ENCODE measurements around the gene ATP2A3. TPM values are rescaled to one million over a fixed set of nuclear protein-coding genes. Genes with fewer than 3 reads are reported as not detected.

The ATP2A3 gene
- total RNA-seq, 2 donors from 2014 or later = 16.3 to 44.5 TPM

DNA sequence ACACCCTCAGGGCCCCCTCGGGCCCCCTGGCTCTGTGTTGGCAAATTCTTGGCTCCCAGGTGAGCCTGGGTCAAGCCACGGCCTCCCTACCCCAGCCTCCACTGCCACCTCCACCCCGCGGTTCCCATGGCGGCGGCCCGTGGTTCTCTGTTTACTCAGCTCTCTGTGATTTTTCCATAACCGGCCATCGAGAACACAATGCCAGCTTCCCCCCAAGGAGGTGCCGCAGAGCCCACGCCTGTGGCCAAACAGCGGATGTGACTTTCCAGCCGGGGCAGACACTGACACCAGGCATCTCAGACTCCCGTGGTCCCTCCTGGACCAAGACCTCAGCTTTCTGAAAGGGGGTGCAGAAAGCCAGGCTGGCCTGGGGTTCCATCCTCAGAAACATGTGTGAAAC lies 21.6 kb upstream of the ATP2A3 start:
- H3K4me3 ChIP-seq = no peak overlapping the region
- H3K27me3 ChIP-seq (replicated peaks; ENCODE audit: insufficient read depth) = no peaks in the 10 kb centered on the region
- no peaks in the 10 kb centered on the region for H3K4me1 ChIP-seq (replicated peaks)
- TF ChIP-seq, protein P1, sequence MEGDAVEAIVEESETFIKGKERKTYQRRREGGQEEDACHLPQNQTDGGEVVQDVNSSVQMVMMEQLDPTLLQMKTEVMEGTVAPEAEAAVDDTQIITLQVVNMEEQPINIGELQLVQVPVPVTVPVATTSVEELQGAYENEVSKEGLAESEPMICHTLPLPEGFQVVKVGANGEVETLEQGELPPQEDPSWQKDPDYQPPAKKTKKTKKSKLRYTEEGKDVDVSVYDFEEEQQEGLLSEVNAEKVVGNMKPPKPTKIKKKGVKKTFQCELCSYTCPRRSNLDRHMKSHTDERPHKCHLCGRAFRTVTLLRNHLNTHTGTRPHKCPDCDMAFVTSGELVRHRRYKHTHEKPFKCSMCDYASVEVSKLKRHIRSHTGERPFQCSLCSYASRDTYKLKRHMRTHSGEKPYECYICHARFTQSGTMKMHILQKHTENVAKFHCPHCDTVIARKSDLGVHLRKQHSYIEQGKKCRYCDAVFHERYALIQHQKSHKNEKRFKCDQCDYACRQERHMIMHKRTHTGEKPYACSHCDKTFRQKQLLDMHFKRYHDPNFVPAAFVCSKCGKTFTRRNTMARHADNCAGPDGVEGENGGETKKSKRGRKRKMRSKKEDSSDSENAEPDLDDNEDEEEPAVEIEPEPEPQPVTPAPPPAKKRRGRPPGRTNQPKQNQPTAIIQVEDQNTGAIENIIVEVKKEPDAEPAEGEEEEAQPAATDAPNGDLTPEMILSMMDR (IDR thresholded peaks at IDR 0.05) = no peak
- TF ChIP-seq POLR2A (IDR thresholded peaks at IDR 0.05) = no peak
- no peak for TF ChIP-seq POLR2AphosphoS5 (IDR thresholded peaks at IDR 0.05)
- no peaks in the 10 kb centered on the region for H3K36me3 ChIP-seq
- no peak for DNase-seq (ENCODE audit: low spot score)
- WGBS = 41% methylated on average over 13 of the region's 14 CpGs
- no peak overlapping the region for H3K27ac ChIP-seq
- H3K9me3 ChIP-seq = no peaks in the 10 kb centered on the region
- intact Hi-C loops (cut with DNase I) = no loop called here

DNA sequence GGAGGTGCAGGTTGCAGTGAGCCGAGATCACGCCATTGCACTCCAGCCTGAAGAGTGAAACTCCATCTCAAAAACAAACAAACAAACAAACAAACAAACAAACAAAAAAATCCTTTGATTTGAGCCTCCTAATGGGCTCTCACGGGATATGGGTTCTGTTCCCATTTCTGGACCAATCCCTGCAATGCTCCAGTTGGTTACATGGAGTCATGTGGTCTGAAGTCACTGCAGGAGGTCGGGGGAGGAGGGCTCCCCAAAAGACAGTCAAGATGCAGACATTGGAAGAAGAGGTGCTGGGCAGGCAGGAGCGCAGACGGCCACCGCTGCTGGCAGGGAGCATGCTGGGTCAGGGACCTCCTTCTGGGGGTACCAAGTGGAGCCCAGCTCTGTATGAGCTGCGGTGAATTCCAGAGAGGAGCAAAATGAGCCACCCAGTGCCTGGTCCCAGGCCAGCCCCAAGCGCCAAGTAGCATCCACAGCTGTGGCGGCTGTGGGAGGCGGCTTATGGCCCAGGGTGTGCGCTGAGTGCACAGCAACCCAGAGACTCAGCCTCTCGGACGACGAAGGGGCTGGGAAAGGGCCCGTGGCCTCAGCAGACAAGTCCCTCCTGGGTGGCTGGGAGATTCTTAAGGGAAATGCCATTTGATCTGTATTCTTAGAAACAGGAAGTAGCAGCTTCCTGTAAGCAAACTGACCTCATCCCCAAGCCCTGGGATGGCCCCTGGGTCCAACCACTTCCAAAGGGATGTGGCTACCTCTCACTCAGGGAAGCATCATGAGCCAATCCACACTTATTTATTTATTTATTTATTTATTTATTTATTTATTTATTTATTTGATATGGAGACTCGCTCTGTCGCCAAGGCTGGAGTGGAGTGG lies 19.6 kb upstream of the ATP2A3 start:
- H3K27me3 ChIP-seq (replicated peaks; ENCODE audit: insufficient read depth) = no peaks in the 10 kb centered on the region
- WGBS = 83% methylated on average over 18 of the region's 18 CpGs
- H3K9me3 ChIP-seq = no peaks in the 10 kb centered on the region
- H3K4me3 ChIP-seq = no peak overlapping the region
- no peaks in the 10 kb centered on the region for H3K36me3 ChIP-seq
- intact Hi-C loops (cut with DNase I) = no loop called here
- DNase-seq (ENCODE audit: low spot score) = no peak
- H3K27ac ChIP-seq = no peak overlapping the region
- H3K4me1 ChIP-seq (replicated peaks) = no peaks in the 10 kb centered on the region
- TF ChIP-seq, protein P1 (IDR thresholded peaks at IDR 0.05) = no peak
- TF ChIP-seq POLR2AphosphoS5 (IDR thresholded peaks at IDR 0.05) (no peak), POLR2A (IDR thresholded peaks at IDR 0.05) (no peak)

DNA sequence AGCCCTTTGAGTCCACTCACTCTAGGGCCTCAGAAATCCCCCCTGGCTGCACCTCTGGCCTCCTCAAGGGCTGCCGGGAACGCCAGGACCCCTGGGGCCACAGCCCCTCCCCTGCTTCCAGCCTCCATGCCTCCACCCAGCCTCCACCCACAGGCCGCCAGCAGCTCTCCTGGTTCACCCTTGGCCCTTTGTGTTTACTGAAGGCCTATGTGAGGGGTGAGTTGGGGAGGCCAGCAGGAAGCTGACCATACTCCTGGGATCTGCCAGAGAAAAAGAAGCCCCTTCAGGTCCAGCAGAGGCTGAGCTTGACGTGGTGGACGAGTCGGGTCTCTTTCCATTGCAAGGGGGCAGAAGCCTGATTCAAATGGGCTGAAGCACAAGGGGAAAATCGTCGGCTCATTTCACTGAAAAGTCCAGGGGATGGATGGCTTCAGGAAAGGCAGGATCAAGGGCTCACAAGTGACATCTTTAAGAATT lies 18.3 kb upstream of the ATP2A3 start:
- Histone ChIP-seq H3K27me3 (replicated peaks; ENCODE audit: insufficient read depth) (no peaks in the 10 kb centered on the region), H3K4me1 (replicated peaks) (no peaks in the 10 kb centered on the region), H3K4me3 (no peak overlapping the region), H3K36me3 (no peaks in the 10 kb centered on the region), H3K9me3 (no peaks in the 10 kb centered on the region), H3K27ac (no peak overlapping the region)
- intact Hi-C loops (cut with DNase I) = no loop called here
- TF ChIP-seq, protein P1 (IDR thresholded peaks at IDR 0.05) = no peak
- TF ChIP-seq POLR2AphosphoS5 (IDR thresholded peaks at IDR 0.05) (no peak), POLR2A (IDR thresholded peaks at IDR 0.05) (no peak)
- DNase-seq (ENCODE audit: low spot score) = no peak
- WGBS = 94% methylated on average over 8 of the region's 8 CpGs

DNA sequence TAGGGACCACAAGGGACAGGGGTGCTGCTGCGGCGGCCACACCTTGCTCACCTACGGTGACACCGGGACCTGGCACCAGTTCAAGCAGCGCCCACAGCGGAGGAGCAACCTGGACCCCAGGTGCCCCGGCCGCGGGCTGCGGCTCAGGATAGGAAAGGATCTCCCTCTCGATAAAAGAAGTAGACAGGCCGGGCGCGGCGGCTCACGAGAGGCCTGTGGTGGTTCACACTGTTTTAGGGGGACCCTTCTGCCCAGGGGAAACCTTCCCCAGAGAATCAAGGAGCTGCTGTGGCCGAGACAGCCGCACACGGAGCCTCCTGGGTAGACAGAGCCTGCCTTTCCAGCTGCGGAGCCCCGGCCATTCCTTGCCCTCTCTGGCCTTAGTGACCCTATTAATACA lies 17.9 kb upstream of the ATP2A3 start:
- no peaks in the 10 kb centered on the region for H3K27me3 ChIP-seq (replicated peaks; ENCODE audit: insufficient read depth)
- H3K27ac ChIP-seq = no peak overlapping the region
- no peak overlapping the region for H3K4me3 ChIP-seq
- TF ChIP-seq, protein P1 (IDR thresholded peaks at IDR 0.05) = no peak
- TF ChIP-seq POLR2AphosphoS5 (IDR thresholded peaks at IDR 0.05) = no peak
- TF ChIP-seq POLR2A (IDR thresholded peaks at IDR 0.05) = no peak
- no peak for DNase-seq (ENCODE audit: low spot score)
- WGBS = 86% methylated on average over 21 of the region's 21 CpGs
- no peaks in the 10 kb centered on the region for H3K9me3 ChIP-seq
- intact Hi-C loops (cut with DNase I) = no loop called here
- H3K4me1 ChIP-seq (replicated peaks) = peaks cover 3% of the 10 kb centered on the region
- no peaks in the 10 kb centered on the region for H3K36me3 ChIP-seq

DNA sequence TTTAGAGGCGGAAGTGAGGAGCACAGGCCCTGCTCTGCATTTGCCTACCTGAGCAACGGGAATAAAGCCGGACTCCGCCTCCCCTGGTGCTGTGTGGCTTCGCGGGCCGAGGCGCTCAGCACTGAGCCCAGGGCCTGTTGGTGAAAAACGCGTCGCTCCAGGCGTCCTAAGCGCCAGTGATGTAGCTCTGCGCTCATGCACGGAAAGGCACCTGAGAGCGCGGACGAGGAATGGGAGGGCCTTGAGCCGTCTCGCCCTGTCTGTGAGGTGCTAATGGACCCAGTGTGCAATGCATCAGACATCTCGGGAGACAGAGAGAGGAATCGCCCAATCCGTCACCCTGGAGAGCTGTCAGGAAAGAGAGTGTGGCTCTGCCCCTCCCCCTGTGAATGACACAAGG lies 17.2 kb upstream of the ATP2A3 start:
- Histone ChIP-seq H3K4me3 (no peak overlapping the region), H3K9me3 (no peaks in the 10 kb centered on the region), H3K36me3 (no peaks in the 10 kb centered on the region), H3K4me1 (replicated peaks) (peaks cover 7% of the 10 kb centered on the region), H3K27me3 (replicated peaks; ENCODE audit: insufficient read depth) (no peaks in the 10 kb centered on the region), H3K27ac (no peak overlapping the region)
- intact Hi-C loops (cut with DNase I) = no loop called here
- DNase-seq (ENCODE audit: low spot score) = no peak
- TF ChIP-seq POLR2A (IDR thresholded peaks at IDR 0.05) = no peak
- TF ChIP-seq, protein P1 (IDR thresholded peaks at IDR 0.05) = no peak
- no peak for TF ChIP-seq POLR2AphosphoS5 (IDR thresholded peaks at IDR 0.05)
- 81% methylated on average over 23 of the region's 23 CpGs for WGBS

All from prostate gland (tissue), 2 donors.